ENCODE measurements around the gene GANAB.

DNA sequence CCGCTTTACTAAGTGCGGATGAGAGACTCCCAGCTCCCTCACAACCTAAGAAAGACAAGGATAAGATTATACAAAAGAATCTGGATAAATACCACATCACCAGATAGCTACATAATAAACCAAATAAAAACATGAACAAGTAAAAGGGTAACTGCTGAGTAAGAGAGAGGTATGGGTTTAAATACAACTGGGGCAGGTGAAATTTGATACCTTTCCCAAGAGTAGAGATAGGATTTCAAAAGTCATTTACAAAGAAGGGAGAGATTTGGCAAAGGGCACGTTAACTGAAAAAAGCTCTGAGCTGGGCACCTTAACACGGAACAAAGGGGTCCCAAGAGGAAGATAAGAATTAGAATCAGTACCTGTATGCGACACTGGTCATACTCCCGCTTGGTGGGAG lies 30.7 kb upstream of the GANAB start:
- TF ChIP-seq POLR2A (IDR thresholded peaks at IDR 0.05): no peak
- TF ChIP-seq, protein P1, sequence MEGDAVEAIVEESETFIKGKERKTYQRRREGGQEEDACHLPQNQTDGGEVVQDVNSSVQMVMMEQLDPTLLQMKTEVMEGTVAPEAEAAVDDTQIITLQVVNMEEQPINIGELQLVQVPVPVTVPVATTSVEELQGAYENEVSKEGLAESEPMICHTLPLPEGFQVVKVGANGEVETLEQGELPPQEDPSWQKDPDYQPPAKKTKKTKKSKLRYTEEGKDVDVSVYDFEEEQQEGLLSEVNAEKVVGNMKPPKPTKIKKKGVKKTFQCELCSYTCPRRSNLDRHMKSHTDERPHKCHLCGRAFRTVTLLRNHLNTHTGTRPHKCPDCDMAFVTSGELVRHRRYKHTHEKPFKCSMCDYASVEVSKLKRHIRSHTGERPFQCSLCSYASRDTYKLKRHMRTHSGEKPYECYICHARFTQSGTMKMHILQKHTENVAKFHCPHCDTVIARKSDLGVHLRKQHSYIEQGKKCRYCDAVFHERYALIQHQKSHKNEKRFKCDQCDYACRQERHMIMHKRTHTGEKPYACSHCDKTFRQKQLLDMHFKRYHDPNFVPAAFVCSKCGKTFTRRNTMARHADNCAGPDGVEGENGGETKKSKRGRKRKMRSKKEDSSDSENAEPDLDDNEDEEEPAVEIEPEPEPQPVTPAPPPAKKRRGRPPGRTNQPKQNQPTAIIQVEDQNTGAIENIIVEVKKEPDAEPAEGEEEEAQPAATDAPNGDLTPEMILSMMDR (IDR thresholded peaks at IDR 0.05): no peak

Data from testis (tissue), 2 donors.